ENCODE data around the gene SLC38A10.

The SLC38A10 gene

DNA sequence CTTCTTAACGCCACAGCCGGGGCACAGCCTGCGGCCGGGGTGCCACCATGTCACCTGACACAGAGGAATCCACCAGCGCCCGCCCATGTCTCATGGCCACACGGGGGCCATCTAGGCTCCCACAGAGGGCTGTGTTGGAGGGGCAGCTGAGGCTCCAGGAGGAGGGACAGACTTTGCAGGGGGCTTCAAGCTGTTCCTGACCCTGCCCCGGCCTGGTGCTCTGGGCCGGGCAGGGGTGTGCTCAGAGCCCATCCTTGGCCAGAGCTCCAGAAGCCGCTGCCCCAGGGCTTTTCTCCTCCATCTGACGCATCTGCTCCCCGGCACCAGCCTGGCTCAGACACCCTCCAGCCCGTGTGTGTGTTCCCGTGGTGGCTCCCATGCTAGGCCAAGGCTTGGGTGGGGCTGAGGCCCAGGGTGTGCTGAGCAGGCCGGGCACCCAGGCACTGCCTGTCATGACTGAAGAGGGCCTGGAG lies 7.8 kb upstream of the SLC38A10 start:
- no peak overlapping the region for H3K4me3 ChIP-seq (replicated peaks in 1 of 2; ENCODE audit: low read depth in 2 of 2, low read length in 2 of 2)
- no peak for DNase-seq (ENCODE audit: low read depth in 2 of 2)
- no peak for TF ChIP-seq CTCF (IDR thresholded peaks at IDR 0.05; ENCODE audit: low read depth, low read length)

GRCh38 chr17:81302324-81302723 lies 7.2 kb upstream of the SLC38A10 start:
- DNase-seq (ENCODE audit: low read depth in 2 of 2) = no peak
- no peak overlapping the region for H3K4me3 ChIP-seq (replicated peaks in 1 of 2; ENCODE audit: low read depth in 2 of 2, low read length in 2 of 2)
- no peak for TF ChIP-seq CTCF (IDR thresholded peaks at IDR 0.05; ENCODE audit: low read depth, low read length)

GRCh38 chr17:81301195-81302144 lies 6.4 kb upstream of the SLC38A10 start:
- no peak for DNase-seq (ENCODE audit: low read depth in 2 of 2)
- no peak overlapping the region for H3K4me3 ChIP-seq (replicated peaks in 1 of 2; ENCODE audit: low read depth in 2 of 2, low read length in 2 of 2)
- no peak for TF ChIP-seq CTCF (IDR thresholded peaks at IDR 0.05; ENCODE audit: low read depth, low read length)

DNA sequence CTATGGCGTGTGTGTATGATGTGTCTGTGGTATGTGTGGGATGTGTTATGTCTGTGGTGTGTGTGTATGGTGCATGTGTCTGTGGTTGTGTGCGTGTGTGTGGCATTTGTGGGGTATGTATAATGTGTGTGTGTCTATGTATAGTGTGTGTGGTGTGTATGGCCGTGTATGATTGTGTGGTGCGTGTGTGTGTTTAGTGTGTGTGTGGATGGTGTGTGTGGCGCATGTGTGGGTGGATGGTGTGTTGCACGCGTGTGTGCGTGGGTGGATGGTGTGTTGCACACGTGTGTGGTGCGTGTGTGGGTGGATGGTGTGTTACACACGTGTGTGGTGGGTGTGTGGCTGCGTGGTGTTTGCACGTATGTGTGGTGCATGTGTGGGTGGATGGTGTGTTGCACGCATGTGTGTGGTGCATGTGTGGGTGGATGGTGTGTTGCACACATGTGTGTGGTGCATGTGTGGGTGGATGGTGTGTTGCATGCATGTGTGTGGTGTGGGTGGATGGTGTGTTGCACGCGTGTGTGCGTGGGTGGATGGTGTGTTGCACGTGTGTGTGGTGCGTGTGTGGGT lies 5.6 kb upstream of the SLC38A10 start:
- no peak overlapping the region for H3K4me3 ChIP-seq (replicated peaks in 1 of 2; ENCODE audit: low read depth in 2 of 2, low read length in 2 of 2)
- TF ChIP-seq CTCF (IDR thresholded peaks at IDR 0.05; ENCODE audit: low read depth, low read length) = no peak
- DNase-seq (ENCODE audit: low read depth in 2 of 2) = no peak

- no peak for TF ChIP-seq CTCF (IDR thresholded peaks at IDR 0.05; ENCODE audit: low read depth, low read length)
- no peak for DNase-seq (ENCODE audit: low read depth in 2 of 2)
- no peak overlapping the region for H3K4me3 ChIP-seq (replicated peaks in 1 of 2; ENCODE audit: low read depth in 2 of 2, low read length in 2 of 2)
Measured at GRCh38 chr17:81299846-81300585, 4.9 kb upstream of the SLC38A10 start.

GRCh38 chr17:81298991-81299738 lies 4.1 kb upstream of the SLC38A10 start:
- no peak overlapping the region for H3K4me3 ChIP-seq (replicated peaks in 1 of 2; ENCODE audit: low read depth in 2 of 2, low read length in 2 of 2)
- no peak for DNase-seq (ENCODE audit: low read depth in 2 of 2)
- no peak for TF ChIP-seq CTCF (IDR thresholded peaks at IDR 0.05; ENCODE audit: low read depth, low read length)
